GM21737 (cell line): ENCODE data around the gene VAV2.
"Not testable (repeated sequence)": the region's sequence is repeated elsewhere in the genome, so short reads cannot be mapped to it uniquely, and the experiment has no call there.

Experiments used
- ATAC-seq: cut with Tn5 transposase; IDR thresholded peaks from one replicate; pipeline ENCODE4 v1.9.1; 2021; ENCODE audit warnings: mild to moderate bottlenecking, moderate library complexity; ENCODE audit not compliant: unreplicated experiment

The VAV2 gene

GRCh38 chr9:133924453-133924852 is 67.7 kb downstream of the VAV2 start:
- no peak for ATAC-seq

GRCh38 chr9:133923608-133924007 is 68.5 kb downstream of the VAV2 start:
- not testable (repeated sequence) for ATAC-seq

GRCh38 chr9:133921866-133922265 is 70.3 kb downstream of the VAV2 start:
- no peak for ATAC-seq

DNA sequence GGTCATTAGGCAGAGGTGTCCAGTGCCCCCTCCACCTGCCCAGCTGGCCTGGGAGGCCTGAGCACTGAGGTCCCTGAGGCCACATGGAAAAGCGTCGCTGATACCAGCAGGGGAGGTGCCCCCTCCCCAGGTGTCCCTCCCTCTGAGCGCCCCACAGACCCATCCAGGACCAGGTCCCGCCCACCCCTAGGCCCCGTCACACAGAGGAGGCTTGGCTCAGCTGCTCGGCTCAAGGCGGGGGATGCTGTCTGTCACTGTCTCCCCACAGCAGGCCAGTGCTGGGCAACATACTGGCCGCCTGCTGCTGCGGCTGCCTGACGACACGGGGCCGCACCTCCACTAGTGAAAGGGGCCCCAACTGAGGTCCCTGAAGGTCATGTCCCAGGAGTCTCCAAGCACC is 71.7 kb downstream of the VAV2 start:
- no peak for ATAC-seq

GRCh38 chr9:133919253-133920115 is 72.6 kb downstream of the VAV2 start:
- no peak for ATAC-seq

- no peak for ATAC-seq
Measured at GRCh38 chr9:133918111-133918813, 73.9 kb downstream of the VAV2 start.

DNA sequence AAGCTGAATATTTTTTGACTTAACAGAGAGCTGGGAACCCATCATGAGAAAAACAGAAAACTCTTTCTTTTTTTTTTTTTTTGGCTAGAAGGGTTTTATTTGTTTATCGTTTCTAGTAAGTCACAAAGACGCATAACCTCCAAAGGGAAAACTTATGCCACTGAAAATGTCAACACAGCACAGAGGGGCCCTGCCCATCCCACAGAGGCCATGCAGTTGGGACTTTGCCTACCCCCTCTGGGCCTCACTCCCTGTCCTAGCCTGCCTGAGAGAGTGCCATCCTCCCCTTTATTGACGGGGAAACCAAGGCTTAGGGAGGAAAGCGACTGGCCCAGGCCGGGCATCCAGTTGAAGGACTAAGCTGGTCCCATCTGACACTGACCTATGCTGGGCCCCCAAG is 74.7 kb downstream of the VAV2 start:
- no peak for ATAC-seq

- no peak for ATAC-seq
Measured at GRCh38 chr9:133916159-133916541, 76.0 kb downstream of the VAV2 start.

DNA sequence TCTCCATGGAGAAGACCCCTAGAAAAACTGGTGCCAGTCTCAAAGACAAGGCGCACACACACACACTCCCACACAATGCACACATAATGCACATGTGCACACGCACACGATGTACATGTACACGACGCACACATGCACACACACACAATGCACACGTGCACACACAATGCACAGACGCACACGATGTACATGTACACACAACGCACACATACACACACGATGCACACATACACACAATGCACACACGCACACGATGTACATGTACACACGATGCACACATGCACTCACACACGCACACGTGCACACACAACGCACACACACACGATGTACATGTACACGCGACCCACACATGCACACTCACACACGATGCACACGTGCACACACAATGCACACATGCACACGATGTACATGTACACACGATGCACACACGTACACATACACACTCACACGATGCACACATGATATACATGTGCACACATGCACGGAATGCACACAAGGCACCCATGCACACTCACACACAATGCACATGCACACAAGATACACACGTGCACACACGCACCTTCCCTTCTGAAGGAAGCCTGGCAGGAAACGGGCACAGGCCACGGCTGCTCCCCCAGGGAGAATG is 76.5 kb downstream of the VAV2 start:
- no peak for ATAC-seq

GRCh38 chr9:133914442-133915342 is 77.4 kb downstream of the VAV2 start:
- ATAC-seq, result no peak

DNA sequence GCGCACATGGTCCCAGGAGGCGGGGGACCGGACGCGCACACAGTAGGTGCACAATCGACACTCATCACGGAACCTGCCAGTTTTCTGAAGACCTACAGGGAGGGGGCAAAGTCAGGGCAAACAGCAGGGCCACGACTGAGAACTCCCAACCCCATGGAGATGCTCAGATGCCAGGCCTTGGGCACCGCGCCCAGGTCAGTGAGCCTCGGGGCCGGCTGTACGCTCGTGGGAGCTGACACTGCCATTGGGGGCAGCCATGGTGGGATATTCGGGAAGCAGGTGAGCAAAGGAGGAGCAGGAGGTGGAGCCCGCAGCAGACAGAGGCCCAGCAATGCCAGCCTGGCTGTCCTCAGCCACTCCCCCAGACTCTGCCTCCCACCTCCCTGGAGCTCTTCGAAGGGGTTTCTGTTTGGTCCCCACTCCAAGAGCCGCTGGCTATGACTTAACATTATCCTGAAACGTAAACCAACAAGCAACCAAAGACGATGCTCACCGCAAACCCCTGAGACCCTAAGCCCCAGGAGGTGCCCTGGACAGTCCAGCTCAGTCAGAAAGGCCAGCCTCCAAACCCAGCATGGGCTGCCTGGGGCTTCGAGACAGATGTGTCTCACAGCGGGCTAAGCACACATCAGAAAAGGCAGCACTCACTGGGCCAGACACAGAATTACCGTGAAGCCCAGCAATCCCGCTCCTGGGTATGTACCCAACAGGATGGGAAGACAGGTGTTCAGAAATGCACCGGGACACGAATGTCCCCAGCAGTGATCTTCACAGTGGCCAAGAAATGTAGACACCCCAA is 78.4 kb downstream of the VAV2 start:
- ATAC-seq, result no peak

- no peak for ATAC-seq
Measured at GRCh38 chr9:133910855-133911514, 81.1 kb downstream of the VAV2 start.

- ATAC-seq, result no peak
Measured at GRCh38 chr9:133906932-133907910, 84.9 kb downstream of the VAV2 start.

GRCh38 chr9:133906218-133906617 is 85.9 kb downstream of the VAV2 start:
- ATAC-seq, result no peak

DNA sequence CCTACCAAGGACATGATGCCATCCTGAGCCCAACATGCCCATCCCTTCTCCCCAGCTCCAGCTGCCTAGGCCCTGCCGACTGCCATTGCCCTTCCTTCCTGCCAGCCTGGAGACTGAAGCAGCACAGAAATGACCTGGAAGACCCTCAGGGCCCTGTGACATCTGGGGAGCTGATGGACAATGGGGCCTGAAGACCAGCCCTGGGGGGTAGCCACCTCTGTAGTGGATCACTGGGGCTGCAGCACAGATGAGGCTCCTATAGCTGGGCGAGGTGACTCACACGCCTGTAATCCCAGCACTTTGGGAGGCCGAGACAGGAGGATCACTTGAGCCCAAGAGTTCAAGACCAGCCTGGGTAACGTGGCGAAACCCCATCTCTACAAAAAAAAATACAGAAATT is 86.6 kb downstream of the VAV2 start:
- ATAC-seq, result no peak

- no peak for ATAC-seq
Measured at GRCh38 chr9:133904346-133905090, 87.6 kb downstream of the VAV2 start.

DNA sequence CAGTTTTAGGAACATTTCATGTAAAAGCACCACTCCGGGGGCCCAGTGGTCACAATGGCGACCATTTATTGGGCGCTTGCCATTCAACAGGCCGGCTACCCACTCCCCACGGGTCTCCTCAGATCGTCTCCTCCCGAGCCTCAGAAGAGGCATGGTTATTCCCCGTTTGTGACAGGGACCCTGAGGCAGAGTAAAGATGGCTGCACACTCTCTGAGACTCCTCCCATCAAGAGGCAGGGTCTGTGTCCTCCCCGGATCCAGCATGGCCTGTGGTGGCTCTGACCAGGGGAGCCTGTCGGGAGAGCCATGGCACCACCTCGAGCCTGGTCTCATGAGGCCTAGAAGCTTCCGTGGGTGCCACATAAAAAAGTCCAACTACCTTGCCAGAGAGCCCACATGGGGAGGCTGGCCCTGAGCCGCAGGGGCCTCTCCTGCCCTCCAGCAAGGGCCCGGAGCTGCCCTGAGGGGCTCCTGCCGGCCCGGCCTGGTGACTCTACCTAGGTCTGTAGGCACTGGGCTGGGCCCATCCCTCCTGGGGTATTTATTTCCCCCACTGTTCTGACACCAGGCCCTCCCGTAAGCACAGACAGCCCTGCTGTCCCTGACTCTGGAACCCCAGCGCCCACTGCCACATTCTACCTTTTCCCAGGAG is 90.8 kb downstream of the VAV2 start:
- no peak for ATAC-seq
